PFSK-1 (cell line): Measurements from ENCODE around the gene RBM47.

Source experiments
- FOXP2 ChIP-seq: optimal IDR thresholded peaks from 2 replicates; pipeline ENCODE3; 2011; ENCODE audit warnings: borderline replicate concordance, control low read depth, inconsistent platforms; ENCODE audit not compliant: insufficient read depth; ENCODE audit errors: extremely low read length, extremely low read depth
- POLR2AphosphoS5 ChIP-seq: IDR thresholded peaks from 2 replicates; pipeline ENCODE4 v1.6.1; 2012; ENCODE audit warnings: low read depth, mild to moderate bottlenecking, control low read depth, low read length, moderate library complexity
- REST ChIP-seq, 2 experiments: IDR thresholded peaks; 2 replicates each; pipeline versions ENCODE4 v1.6.1 to v1.8.0; 2011 to 2012; ENCODE audit warnings: low read depth in 2 of 2, low read length in 2 of 2, control low read depth in 1 of 2, inconsistent platforms in 1 of 2, mild to moderate bottlenecking in 1 of 2, moderate library complexity in 1 of 2; ENCODE audit not compliant: insufficient read depth in 1 of 2
- SIN3A ChIP-seq: IDR thresholded peaks from 2 replicates; pipeline ENCODE4 v1.6.1; 2012; ENCODE audit warnings: mild to moderate bottlenecking, low read length, moderate library complexity, borderline replicate concordance; ENCODE audit not compliant: insufficient read depth
- TAF1 ChIP-seq: IDR thresholded peaks from 2 replicates; pipeline ENCODE4 v1.6.1; 2012; ENCODE audit warnings: low read length, control low read depth, borderline replicate concordance; ENCODE audit not compliant: insufficient read depth

Gene RBM47

GRCh38 chr4:40669504-40669903, 39.8 kb upstream of the RBM47 start:
- no peak for TF ChIP-seq SIN3A
- TF ChIP-seq REST (IDR thresholded peaks at IDR 0.05; ENCODE audit: insufficient read depth in 1 of 2, low read depth in 2 of 2, low read length in 2 of 2): no peak
- TF ChIP-seq POLR2AphosphoS5: no peak
- TF ChIP-seq FOXP2: no peak
- no peak for TF ChIP-seq TAF1

- TF ChIP-seq TAF1: no peak
- TF ChIP-seq REST (IDR thresholded peaks at IDR 0.05; ENCODE audit: insufficient read depth in 1 of 2, low read depth in 2 of 2, low read length in 2 of 2): no peak
- TF ChIP-seq POLR2AphosphoS5: no peak
- no peak for TF ChIP-seq SIN3A
- TF ChIP-seq FOXP2: no peak
Observed at GRCh38 chr4:40665842-40666241, 36.2 kb upstream of the RBM47 start.

- TF ChIP-seq FOXP2 (no peak), POLR2AphosphoS5 (no peak), TAF1 (no peak)
Observed at GRCh38 chr4:40662962-40663604, 33.4 kb upstream of the RBM47 start.

GRCh38 chr4:40661803-40662202, 32.1 kb upstream of the RBM47 start:
- TF ChIP-seq POLR2AphosphoS5 (no peak), FOXP2 (no peak), SIN3A (no peak), REST (IDR thresholded peaks at IDR 0.05; ENCODE audit: insufficient read depth in 1 of 2, low read depth in 2 of 2, low read length in 2 of 2) (no peak), TAF1 (no peak)

GRCh38 chr4:40656201-40656863, 26.7 kb upstream of the RBM47 start:
- no peak for TF ChIP-seq POLR2AphosphoS5
- TF ChIP-seq SIN3A: no peak
- TF ChIP-seq REST (IDR thresholded peaks at IDR 0.05; ENCODE audit: insufficient read depth in 1 of 2, low read depth in 2 of 2, low read length in 2 of 2): no peak
- TF ChIP-seq TAF1: no peak
- no peak for TF ChIP-seq FOXP2
